ENCODE data around the gene TFAP2E.
"Not testable (repeated sequence)": the region's sequence is repeated elsewhere in the genome, so short reads cannot be mapped to it uniquely, and the experiment has no call there.

The TFAP2E gene

DNA sequence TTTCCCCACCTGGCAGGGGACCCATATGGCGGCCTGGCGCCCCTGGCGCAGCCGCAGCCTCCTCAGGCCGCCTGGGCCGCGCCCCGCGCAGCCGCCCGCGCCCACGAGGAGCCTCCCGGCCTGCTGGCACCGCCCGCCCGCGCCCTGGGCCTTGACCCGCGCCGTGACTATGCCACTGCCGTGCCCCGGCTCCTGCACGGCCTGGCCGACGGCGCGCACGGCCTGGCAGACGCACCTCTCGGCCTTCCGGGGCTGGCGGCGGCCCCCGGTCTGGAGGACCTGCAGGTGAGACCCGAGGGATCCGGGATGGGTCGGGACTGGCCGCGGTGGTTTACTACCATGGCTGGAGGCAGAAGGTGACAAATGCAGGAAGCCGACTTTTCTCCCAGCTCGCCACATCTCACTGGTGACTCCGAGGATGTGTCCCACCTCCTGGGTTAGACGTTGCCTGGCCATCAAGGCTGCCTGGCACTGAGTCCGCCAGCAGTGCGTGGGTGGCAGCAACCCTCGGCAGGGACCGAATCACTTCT, 1.1 kb downstream of the TFAP2E start:
- no peak for DNase-seq (ENCODE audit: low spot score)

DNA sequence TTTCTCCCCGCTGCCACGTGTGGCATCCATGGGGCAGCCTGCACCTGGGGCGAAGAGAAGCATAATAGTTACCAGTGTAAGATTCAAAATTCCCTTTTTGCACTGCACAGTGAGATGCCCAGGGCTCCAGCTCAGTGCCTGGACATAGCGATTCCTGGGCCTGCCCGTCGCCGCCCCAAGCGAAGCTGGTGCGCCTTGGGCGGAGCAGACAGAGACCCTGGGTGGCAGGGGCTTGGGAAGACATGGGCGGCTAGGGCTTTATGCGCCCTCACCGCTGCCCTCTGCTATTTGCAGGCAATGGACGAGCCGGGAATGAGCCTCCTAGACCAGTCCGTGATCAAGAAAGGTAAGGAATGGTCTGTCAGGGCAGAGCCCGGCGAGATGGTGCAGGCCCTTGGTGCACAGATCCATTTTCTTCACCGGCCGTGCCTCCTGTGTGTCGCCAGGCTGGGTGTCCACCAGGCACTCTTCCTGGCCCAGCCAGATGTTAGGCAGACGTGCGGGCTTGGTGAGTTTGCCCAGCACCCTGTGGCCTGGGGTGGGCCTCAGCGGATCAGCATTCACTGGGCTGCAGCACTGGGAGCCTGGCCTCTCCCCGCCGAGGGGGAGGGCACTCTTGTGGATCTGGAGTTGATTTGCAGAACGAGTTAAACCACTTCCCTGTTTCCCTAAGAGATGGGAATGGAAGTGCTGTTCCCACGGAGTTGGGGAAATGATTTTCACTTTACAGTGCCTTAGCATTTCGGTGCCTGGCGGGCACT, 1.7 kb downstream of the TFAP2E start:
- no peak for DNase-seq (ENCODE audit: low spot score)

DNA sequence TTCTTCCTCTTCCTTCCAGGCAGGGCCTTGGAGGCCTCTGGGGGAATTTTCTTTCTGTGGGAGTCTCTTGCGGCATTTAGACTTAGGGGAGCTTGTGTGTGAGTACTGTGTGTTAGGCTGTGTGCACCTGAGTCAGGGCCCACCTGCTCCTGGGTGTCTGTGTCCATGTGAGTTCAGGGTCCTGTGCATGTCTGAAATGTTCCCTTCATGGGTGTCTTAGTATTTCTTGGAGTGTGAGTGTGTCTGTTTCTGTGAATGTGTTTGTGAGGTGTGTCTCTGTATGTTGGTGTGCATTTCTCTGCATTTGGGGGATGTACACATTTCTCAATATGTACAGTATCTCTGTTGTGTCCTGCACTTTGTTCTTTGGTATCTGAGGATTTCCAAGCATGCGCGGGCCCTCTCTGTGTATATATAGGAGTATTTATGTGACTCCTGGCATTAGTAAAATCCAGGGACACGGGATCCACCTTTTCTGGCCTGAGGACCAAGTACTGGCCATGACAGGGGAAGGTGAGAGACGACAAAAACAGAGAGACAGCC, 2.4 kb downstream of the TFAP2E start:
- DNase-seq (ENCODE audit: low spot score) = no peak

DNA sequence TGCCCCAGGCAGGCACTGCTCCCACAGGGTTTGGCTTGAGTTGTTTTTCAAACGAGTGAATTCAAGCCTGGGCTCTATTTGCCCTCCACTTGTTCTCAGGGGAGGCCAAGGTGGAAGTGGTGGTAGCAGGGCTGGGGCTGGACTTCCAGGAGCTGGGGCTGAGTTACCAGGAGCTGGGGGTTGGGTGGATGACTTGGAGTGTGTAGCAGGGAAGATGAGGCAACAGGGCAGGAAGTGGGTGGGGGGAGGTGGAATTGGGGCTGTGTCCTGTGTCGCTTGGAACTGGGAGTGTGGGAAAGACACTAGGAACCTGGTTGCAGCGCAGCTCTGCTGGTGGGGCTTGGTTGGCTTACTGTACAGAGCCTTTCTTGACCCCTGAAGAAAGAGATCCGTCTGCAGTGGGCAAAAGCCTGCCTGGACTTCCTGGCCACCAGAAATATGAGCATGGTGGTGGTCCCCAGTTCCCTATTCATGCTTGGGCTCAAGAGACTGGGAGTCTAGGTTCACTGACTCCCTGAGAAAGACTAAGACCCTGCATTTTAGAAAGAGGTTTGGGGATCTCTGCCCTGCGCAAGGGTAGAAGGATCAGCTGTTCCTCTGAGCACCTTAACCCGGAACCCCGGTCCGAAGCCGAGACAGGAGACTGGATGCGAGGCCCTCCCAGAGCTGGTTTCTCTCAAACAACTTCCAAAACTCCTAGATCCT, 3.1 kb downstream of the TFAP2E start:
- DNase-seq (ENCODE audit: low spot score) = no peak

DNA sequence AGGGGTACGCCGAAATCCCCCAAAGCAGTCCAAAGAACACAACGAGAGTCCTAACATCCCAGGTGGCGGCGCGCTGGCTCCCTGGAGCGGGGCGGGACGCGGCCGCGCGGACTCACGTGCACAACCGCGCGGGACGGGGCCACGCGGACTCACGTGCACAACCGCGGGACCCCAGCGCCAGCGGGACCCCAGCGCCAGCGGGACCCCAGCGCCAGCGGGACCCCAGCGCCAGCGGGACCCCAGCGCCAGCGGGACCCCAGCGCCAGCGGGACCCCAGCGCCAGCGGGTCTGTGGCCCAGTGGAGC, 3.6 kb downstream of the TFAP2E start:
- not testable (repeated sequence) for DNase-seq (ENCODE audit: low spot score)

DNA sequence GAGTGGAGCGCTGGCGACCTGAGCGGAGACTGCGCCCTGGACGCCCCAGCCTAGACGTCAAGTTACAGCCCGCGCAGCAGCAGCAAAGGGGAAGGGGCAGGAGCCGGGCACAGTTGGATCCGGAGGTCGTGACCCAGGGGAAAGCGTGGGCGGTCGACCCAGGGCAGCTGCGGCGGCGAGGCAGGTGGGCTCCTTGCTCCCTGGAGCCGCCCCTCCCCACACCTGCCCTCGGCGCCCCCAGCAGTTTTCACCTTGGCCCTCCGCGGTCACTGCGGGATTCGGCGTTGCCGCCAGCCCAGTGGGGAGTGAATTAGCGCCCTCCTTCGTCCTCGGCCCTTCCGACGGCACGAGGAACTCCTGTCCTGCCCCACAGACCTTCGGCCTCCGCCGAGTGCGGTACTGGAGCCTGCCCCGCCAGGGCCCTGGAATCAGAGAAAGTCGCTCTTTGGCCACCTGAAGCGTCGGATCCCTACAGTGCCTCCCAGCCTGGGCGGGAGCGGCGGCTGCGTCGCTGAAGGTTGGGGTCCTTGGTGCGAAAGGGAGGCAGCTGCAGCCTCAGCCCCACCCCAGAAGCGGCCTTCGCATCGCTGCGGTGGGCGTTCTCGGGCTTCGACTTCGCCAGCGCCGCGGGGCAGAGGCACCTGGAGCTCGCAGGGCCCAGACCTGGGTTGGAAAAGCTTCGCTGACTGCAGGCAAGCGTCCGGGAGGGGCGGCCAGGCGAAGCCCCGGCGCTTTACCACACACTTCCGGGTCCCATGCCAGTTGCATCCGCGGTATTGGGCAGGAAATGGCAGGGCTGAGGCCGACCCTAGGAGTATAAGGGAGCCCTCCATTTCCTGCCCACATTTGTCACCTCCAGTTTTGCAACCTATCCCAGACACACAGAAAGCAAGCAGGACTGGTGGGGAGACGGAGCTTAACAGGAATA, 4.2 kb downstream of the TFAP2E start:
- DNase-seq (ENCODE audit: low spot score) = no peak

DNA sequence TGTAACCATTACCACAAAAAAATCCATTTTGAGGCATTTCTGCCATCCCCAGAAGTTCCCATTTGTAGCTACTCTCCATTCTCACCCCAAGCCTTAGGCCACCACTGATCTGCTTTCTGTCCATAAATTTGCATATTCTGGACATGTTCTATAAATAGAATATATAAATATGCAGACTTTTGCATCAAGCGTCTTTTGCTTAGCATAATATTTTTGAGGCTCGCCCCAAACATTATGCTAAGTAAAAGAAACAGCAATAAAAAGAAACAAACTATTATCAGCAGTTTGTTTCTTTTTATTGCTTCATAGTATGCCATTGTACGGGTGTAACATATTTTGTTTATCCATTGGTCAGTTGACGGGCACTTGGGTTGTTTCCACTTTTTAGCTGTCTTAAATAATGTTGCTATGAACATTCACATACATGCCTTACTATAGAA, 7.9 kb downstream of the TFAP2E start:
- no peak for DNase-seq (ENCODE audit: low spot score)

DNA sequence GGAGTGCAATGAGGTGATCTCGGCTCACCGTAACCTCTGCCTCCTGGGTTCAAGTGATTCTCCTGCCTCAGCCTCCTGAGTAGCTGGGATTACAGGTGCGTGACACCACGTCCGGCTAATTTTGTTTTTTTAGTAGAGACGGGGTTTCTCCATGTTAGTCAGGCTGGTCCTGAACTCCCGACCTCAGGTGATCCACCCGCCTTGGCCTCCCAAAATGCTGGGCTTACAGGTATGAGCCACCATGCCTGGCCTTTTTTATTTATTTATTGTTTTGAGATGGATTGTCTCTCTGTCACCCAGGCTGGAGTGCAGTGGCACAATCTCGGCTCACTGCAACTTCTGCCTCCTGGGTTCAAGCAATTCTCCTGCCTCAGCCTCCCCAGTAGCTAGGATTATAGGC, 8.5 kb downstream of the TFAP2E start:
- DNase-seq (ENCODE audit: low spot score) = not testable (repeated sequence)

DNA sequence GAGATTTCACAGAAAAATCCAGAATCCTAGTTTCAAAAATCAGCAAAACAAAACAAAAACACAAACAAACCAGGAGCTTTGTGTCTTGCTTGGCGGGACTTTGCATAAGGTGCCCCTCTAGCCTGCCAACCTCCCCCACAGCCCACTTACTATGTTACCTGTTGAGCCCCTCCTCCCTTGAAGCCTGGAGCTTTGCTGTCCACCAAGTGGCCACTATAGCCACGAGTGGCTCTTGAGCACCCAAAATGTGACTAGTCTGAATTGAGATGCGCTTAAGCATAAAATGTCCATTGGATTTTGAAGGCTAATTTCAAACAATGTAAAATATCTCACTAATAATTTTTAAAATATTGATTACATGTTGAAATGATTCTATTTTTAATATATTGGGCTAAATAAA, 12.2 kb downstream of the TFAP2E start:
- no peak for DNase-seq (ENCODE audit: low spot score)

DNA sequence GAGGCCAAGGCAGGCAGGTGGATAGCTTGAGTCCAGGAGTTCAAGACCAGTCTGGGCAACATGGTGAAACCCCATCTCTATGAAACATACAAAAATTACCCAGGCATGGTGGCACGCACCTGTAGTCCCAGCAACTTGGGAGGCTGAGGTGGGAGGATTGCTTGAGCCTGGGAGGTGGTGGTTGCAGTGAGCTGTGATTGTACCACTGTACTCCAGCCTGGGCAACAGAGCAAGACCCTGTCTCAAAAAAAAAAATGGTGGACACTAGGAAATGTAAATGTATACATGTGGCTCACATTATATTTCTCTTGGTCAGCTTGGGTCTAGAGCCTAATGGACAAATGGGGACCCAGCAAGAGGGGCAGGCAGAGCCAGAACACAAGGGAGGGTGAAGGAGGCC, 12.7 kb downstream of the TFAP2E start:
- not testable (repeated sequence) for DNase-seq (ENCODE audit: low spot score)

DNA sequence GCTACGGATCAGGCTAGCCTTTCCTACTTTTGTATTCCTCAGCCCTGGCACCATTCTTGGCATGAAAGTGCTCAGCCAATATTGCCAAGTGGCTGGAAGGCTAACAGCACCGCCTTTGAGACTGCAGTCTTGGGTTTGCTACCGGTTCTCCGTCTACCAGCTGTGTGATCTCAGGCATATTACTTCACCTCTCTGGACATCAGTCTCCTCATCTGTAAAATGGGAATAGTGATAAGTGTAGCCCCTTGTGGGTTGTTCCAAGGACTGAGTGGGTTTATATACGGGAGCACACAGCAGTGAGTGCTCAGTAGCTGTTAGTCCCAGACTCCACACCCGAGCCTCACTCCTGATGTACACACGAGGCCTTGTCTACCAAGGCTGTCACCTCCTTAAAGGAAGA, 13.7 kb downstream of the TFAP2E start:
- DNase-seq (ENCODE audit: low spot score) = no peak

DNA sequence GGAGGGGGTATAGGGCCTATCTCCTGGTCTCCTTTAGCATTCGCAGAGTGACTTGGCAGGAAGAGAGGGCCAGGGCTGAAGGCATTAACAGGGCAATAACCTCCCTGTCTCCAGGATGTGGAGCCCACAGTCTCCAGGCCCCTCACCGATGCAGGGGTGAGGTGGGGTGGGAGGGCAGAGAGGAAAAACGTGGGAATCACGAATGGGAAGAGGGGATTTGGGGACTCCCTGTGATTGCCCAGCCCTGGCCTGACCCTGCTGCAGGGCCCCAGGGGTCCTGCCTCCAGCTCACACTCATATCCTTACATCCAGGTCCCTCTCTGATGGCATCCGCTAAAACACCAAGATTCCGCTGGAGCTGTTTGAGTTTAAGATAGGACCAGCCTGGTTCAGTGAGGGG, 14.6 kb downstream of the TFAP2E start:
- DNase-seq (ENCODE audit: low spot score) = no peak

DNA sequence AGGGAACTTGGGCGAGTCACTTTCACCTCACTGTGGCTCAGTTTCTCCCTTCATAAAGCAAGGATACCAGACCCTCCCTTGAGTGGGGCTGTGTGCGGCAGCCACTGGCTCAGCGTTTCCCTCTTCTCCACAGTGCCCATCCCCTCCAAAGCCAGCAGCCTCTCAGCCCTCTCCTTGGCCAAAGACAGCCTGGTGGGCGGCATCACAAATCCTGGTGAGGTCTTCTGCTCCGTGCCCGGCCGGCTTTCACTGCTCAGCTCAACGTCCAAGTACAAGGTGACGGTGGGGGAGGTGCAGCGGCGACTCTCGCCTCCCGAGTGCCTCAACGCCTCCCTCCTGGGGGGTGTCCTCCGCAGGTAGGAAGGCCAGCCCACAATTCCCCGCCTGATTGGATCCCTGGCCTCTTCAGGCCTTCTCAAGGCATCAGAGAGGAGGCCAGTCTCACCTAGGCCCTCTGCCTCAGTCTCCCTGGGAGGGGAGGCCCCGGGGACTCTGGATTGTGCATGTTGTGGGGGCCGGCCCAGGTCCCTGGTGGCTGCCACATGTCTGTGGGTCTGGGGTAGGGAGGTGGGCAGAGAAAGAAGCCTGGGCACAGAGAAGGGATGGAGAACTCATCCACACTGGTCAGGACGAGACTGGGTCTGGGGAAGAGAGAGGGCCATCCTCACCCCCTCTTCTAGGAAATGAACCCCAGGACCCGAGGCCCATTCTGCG, 15.2 kb downstream of the TFAP2E start:
- no peak for DNase-seq (ENCODE audit: low spot score)

DNA sequence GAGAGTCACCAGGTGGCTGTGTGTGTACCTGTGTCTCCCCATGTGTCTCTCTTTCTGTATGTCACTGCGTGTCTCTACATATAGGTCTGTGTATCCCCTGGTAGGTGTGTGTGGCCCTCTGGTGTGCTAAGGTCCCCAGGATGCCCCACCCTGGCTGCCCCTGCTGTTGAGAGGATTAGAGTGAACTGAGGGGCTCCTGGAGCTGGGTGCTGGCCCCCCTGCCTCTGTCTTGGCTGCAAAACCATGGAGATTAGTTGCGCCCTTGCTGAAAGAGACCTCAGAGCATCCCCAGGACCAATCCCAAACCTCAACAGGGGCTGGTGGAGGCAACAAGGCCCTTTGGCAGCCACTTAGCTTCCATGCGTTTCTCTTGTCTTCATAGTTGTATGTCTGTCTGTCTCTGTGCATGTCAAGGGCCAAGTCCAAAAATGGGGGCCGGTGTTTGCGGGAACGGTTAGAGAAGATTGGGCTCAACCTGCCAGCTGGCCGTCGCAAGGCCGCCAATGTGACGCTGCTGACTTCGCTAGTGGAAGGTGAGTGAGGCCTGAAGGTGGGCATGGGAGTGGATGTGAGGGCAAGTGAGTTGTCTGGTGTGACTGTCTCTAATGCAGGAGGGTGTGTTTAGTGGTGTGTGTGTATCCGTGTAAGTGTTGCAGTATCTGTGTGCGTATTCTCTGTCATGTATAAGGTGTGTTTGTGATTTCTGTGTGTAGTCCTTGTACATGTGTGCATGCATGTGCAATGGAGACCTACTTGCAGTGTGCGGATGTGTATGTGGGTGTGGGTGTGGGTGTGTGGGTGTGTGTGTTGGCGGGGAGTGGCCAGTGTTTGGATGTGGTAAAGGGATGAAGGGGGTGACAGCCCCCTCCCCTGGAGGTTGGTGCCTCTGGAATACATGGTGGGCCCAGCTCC, 16.7 kb downstream of the TFAP2E start:
- DNase-seq (ENCODE audit: low spot score) = no peak

DNA sequence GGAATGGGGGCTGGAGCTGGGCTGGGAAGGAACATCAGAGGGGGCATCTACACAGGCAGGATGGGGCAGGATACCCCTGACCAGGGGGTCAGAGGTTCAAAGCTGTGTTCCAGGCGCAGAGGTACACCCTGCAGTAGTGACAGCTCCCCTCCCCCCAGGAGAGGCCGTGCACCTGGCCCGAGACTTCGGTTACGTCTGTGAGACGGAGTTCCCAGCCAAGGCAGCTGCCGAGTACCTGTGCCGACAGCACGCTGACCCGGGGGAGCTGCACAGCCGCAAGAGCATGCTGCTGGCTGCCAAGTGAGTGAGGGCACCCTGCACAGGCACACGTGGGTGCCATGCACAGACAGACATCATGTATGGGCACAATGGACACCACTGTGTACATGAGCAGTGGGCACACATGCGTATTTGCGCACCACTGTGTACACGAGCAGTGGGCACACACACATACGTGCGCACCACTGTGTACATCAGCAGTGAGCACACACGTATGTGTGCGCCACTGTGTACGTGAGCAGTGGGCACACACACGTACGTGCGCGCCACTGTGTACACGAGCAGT, 17.4 kb downstream of the TFAP2E start:
- DNase-seq (ENCODE audit: low spot score) = no peak

DNA sequence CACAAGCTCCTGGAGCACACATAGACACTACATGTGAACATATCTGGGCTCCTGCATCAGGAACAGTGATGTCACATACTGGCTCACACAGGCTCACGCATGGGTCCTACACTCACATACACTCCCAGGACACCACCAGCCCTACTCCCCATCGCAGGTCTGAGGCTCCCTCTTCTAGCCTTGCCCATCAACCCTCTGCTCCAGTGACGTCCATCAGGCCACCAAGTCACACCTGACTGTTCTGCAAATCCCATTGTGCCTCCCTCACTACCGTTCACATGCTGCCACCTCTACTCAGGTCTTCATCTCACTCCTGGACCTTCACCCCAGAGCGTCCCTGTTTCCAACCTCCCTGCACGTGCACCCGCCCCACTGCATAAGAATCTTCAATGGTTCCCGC, 18.1 kb downstream of the TFAP2E start:
- no peak for DNase-seq (ENCODE audit: low spot score)

DNA sequence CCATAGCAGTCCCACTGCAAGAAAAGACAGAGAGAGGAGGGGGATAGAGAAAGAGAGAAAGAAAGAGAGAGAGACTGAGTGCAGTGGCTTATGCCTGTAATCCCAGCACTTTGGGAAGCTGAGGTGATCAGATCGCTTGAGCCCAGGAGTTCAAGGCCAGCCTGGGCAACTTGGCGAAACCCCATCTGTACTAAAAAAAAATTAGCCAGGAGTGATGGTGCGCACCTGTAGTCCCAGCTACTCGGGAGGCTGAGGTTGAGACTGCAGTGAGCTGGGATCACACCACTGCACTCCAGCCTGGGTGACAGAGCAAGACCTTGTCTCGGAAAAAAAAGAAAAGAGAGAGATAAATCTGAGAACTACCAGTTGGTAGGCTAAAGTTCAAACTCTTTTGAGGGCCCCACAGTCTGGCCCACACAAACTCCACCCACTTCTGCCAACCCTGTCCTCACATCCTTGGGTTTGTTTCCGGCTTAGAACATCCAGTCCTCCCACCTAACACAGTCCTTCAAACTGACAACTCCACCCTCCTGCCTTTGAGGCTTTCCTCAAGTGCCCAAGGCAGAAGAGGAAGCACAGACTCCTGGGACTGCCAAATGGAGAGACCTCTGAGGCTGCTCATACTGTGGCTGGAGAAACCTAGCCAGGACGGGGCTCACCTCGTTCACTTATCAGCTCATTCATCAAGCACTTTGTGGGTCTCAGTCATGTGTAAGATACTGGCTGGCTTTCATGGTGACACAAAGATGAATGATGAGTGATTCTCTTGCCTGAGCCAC, 20.1 kb downstream of the TFAP2E start:
- DNase-seq (ENCODE audit: low spot score) = no peak

DNA sequence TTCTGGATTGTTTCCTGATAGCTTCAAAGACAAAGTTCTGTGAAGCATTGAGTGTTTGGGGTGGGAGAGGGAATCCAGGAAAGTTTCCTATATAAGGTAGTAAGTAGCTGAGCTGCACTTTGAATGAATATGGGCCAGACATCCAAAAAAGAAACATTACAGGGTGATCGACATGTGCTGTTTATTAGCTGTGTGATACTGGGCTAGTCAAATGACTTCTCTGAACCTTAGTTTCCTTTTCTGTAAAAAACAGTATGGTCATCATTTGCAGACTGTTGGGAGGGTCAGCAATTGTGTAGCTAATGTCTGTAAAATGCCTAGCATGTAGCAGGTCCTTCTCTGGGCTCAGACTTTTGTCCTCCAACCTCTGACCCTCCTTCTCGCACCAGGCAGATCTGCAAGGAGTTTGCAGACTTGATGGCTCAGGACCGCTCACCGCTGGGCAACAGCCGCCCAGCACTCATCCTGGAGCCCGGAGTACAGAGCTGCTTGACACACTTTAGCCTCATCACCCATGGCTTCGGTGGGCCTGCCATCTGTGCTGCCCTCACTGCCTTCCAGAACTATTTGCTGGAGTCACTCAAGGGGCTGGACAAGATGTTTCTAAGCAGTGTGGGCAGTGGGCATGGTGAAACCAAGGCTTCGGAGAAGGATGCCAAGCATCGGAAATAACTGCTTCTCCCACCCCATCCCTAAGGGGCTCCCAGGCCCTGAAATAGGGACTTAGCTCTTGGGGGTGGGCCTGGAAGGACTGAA, 21.1 kb downstream of the TFAP2E start:
- DNase-seq (ENCODE audit: low spot score) = no peak

DNA sequence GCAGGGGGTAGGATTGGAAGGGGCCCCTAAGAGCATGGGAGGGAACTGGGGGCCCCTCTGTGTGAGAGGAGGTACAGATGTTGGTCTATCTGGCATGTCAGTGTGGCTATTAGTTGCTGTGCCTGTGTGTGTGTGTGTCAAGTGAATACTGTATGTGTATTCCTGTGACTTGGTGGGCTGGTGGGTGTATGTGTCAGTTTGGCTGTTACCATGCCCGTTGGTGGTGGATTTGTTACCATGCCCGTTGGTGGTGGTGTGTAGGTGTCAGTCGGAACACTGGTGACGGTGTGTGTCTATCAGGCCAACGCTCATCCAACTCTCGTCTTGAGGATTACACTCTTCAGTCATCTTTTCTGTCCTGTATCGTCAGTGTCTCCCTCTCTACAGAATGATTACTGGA, 22.6 kb downstream of the TFAP2E start:
- DNase-seq (ENCODE audit: low spot score) = no peak
